CD14-positive monocyte (primary cell): ENCODE data around the gene ATG4D. TPM values are rescaled to one million over a fixed set of nuclear protein-coding genes. Genes with fewer than 3 reads are reported as not detected.
A peak's percentile ranks its signal among the peaks of the same experiment; 100 is the strongest.

ENCODE experiments used
- DNase-seq, 3 donors: peaks; one replicate each; pipeline ENCODE4 v3.0.0-alpha.2; 2011 to 2022
- H2AFZ ChIP-seq: 2 replicates; pipeline ENCODE4 v1.6.0; 2012; ENCODE audit warnings: mild to moderate bottlenecking, low read depth, low read length, inconsistent platforms; ENCODE audit not compliant: insufficient read depth, poor library complexity, severe bottlenecking
- H3K27ac ChIP-seq, 2 donors: 1 replicate in 1 of 2; 2 replicates in 1 of 2; pipeline ENCODE4 v1.5.1; 2012 to 2013; ENCODE audit warnings: low read length in 2 of 2, control low read depth in 1 of 2, inconsistent platforms in 1 of 2, low read depth in 1 of 2, mild to moderate bottlenecking in 1 of 2
- H3K27me3 ChIP-seq, 2 donors: one replicate each; pipeline versions ENCODE4 v1.6.0 to v1.6.1; 2011 to 2013; ENCODE audit warnings: low read length in 2 of 2; ENCODE audit not compliant: control insufficient read depth in 2 of 2, insufficient read depth in 2 of 2
- H3K36me3 ChIP-seq, 2 donors: replicated peaks in 1 of 2; 1 replicate in 1 of 2; 2 replicates in 1 of 2; pipeline versions ENCODE4 v1.5.1 to v1.6.1; 2012 to 2013; ENCODE audit warnings: low read length in 2 of 2, control low read depth in 1 of 2, inconsistent platforms in 1 of 2, mild to moderate bottlenecking in 1 of 2; ENCODE audit not compliant: insufficient read depth in 2 of 2, control insufficient read depth in 1 of 2
- H3K4me1 ChIP-seq, 2 donors: 1 replicate in 1 of 2; 2 replicates in 1 of 2; pipeline versions ENCODE4 v1.5.1 to v1.6.1; 2012 to 2013; ENCODE audit warnings: low read length in 2 of 2, control low read depth in 1 of 2, inconsistent platforms in 1 of 2, mild to moderate bottlenecking in 1 of 2, moderate library complexity in 1 of 2; ENCODE audit not compliant: insufficient read depth in 2 of 2, control insufficient read depth in 1 of 2
- H3K4me2 ChIP-seq: replicated peaks from 2 replicates; pipeline ENCODE3; 2012; ENCODE audit warnings: low read length, moderate library complexity, mild to moderate bottlenecking; ENCODE audit not compliant: poor library complexity, severe bottlenecking; ENCODE audit errors: extremely low read depth
- H3K4me3 ChIP-seq, 3 experiments: fragments of 200-600 bp in 1 of 3; sonication (generic) in 1 of 3; replicated peaks in 1 of 3; 1 replicate in 2 of 3; 2 replicates in 1 of 3; pipeline ENCODE4 v1.5.1; 2011 to 2013; ENCODE audit warnings: low read length in 3 of 3, mild to moderate bottlenecking in 3 of 3, control low read depth in 2 of 3, low read depth in 2 of 3, inconsistent platforms in 1 of 3, moderate library complexity in 1 of 3
- H3K79me2 ChIP-seq: 2 replicates; pipeline ENCODE4 v1.6.0; 2012; ENCODE audit warnings: mild to moderate bottlenecking, control low read depth, inconsistent platforms, low read length, moderate library complexity; ENCODE audit not compliant: insufficient read depth
- H3K9ac ChIP-seq: 2 replicates; pipeline ENCODE4 v1.6.0; 2017; ENCODE audit warnings: low read length, mild to moderate bottlenecking; ENCODE audit not compliant: insufficient read depth, poor library complexity, severe bottlenecking
- H3K9me3 ChIP-seq, 2 donors: replicated peaks in 1 of 2; 1 replicate in 1 of 2; 2 replicates in 1 of 2; pipeline versions ENCODE4 v1.5.1 to v1.6.1; 2012 to 2013; ENCODE audit warnings: low read length in 2 of 2, control low read depth in 1 of 2; ENCODE audit not compliant: control insufficient read depth in 1 of 2, insufficient read depth in 1 of 2
- H4K20me1 ChIP-seq: 2 replicates; pipeline ENCODE4 v1.6.0; 2012; ENCODE audit warnings: mild to moderate bottlenecking, low read length, control low read depth, moderate library complexity; ENCODE audit not compliant: insufficient read depth
- H3K27ac Mint-ChIP-seq, 7 donors: one replicate each; pipeline ENCODE4 v1.8.0; 2020; ENCODE audit warnings: mild to moderate bottlenecking in 7 of 7, mixed read lengths in 7 of 7, moderate library complexity in 6 of 7, inconsistent platforms in 2 of 7
- H3K27me3 Mint-ChIP-seq, 3 donors: one replicate each; pipeline ENCODE4 v1.8.0; 2021 to 2022; ENCODE audit warnings: low read depth in 3 of 3, mild to moderate bottlenecking in 3 of 3, mixed read lengths in 3 of 3, moderate library complexity in 3 of 3, inconsistent platforms in 1 of 3
- H3K36me3 Mint-ChIP-seq, 2 donors: one replicate each; pipeline ENCODE4 v1.8.0; 2020; ENCODE audit warnings: mixed read lengths in 2 of 2, inconsistent platforms in 1 of 2, mild to moderate bottlenecking in 1 of 2
- H3K4me1 Mint-ChIP-seq: one replicate; pipeline ENCODE4 v1.8.0; 2020; ENCODE audit warnings: mild to moderate bottlenecking, mixed read lengths
- H3K4me3 Mint-ChIP-seq, 2 donors: one replicate each; pipeline ENCODE4 v1.8.0; 2020; ENCODE audit warnings: mild to moderate bottlenecking in 2 of 2, mixed read lengths in 2 of 2, moderate library complexity in 1 of 2
- H3K9me3 Mint-ChIP-seq, 7 donors: one replicate each; pipeline ENCODE4 v1.8.0; 2020 to 2022; ENCODE audit warnings: mixed read lengths in 7 of 7, mild to moderate bottlenecking in 6 of 7, moderate library complexity in 6 of 7, inconsistent platforms in 2 of 7
- WGBS: methylation state at CpG from one replicate; pipeline ENCODE4 v1.1.5; 2013; ENCODE audit warnings: missing lambda C conversion rate; ENCODE audit not compliant: insufficient coverage; 5-methylcytosine and 5-hydroxymethylcytosine counted together
- intact Hi-C, 2 donors: fragments of 100-400 bp; cut with micrococcal nuclease; formaldehyde crosslinking; loops; one replicate each; pipeline versions ENCODE4 v1.15.0 to v1.15.1; 2023
- polyA plus RNA-seq, 3 donors: library from polyadenylated mRNA; depleted of rRNA in 1 of 3; unstranded in 2 of 3; stranded (reverse) in 1 of 3; fragments of 300-500 nt in 2 of 3; fragments of >200 nt in 1 of 3; fragmentation: Illumina TruSeq in 2 of 3; gene quantifications; 1 replicate in 2 of 3; 2 replicates in 1 of 3; pipeline ENCODE4 v1.2.3, GENCODE V29; 2012 to 2021
- TF ChIP-seq, protein P1 (sequence below): fragments of 200-600 bp; IDR thresholded peaks from one replicate; pipeline ENCODE4 v1.8.0; 2022; ENCODE audit warnings: antibody characterized with exemption, mild to moderate bottlenecking

ATG4D gene
- polyA plus RNA-seq, 3 donors: 10.7 to 52.8 (median 11.9) TPM

DNA sequence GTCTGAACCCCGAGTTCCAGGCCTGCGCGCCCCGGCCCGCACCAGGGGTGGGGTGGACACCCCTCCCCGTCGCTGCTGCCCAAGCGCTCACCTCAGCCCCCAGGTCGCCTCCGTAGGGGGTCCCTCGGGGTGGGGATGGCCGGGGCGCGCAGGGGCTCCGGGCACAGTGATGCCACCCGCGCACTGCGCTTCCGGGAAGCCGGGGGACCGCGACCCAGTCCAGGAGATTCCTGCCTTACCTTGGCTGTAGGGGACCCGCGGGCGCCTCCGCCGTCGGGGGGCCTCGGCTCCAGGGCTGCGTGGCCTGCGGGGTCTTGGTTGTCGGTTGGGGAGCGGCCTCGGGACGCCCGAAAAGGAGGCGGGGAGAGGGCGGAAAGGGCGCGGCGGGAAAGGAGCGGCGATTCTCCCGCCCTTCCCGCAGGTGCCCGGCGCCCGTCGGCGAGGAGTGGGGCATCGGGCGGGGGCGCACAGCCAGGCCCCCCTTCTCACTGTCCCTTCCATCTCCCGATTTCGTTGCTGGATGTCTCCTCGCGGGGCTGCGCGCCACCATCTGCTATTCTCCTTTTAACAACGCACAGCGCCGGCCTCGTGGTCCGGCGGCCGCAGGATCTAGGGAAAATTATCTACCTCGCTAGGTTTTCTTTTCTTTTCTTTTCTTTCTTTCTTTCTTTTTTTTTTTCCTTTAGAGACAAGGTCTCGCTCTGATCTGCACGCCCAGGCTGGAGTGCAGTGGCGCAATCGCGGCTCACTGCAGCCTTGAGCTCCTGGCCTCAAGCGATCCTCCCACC, 40.5 kb upstream of the ATG4D start, which contains the start of gene KEAP1:
Gene KEAP1, minus strand, starts transcription at position 355 of the 788 bp plus-strand sequence. CDS start 3,323 bp downstream, outside the sequence.
- H3K27me3 ChIP-seq: no peaks in the 10 kb centered on the region
- WGBS: 0% methylated on average over 56 of the region's 73 CpGs
- Mint-ChIP-seq H3K4me3 (peak within 1 kb of the TSS; percentile 88 to 95), H3K9me3 (no peaks in the 10 kb centered on the region), H3K27ac (peak within 1 kb of the TSS; percentile 89 to 96 (median 93)), H3K27me3 (peaks cover 0 to 5% (median 2%) of the 10 kb centered on the region in 3 donors), H3K4me1 (peaks cover 33% of the 10 kb centered on the region), H3K36me3 (peaks cover 16 to 22% of the 10 kb centered on the region in 2 donors)
- peaks cover 14 to 28% of the 10 kb centered on the region in 2 donors for H3K4me1 ChIP-seq
- DNase-seq: peak in 1 of 3 donors; percentile 2
- TF ChIP-seq, protein P1, sequence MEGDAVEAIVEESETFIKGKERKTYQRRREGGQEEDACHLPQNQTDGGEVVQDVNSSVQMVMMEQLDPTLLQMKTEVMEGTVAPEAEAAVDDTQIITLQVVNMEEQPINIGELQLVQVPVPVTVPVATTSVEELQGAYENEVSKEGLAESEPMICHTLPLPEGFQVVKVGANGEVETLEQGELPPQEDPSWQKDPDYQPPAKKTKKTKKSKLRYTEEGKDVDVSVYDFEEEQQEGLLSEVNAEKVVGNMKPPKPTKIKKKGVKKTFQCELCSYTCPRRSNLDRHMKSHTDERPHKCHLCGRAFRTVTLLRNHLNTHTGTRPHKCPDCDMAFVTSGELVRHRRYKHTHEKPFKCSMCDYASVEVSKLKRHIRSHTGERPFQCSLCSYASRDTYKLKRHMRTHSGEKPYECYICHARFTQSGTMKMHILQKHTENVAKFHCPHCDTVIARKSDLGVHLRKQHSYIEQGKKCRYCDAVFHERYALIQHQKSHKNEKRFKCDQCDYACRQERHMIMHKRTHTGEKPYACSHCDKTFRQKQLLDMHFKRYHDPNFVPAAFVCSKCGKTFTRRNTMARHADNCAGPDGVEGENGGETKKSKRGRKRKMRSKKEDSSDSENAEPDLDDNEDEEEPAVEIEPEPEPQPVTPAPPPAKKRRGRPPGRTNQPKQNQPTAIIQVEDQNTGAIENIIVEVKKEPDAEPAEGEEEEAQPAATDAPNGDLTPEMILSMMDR: no peak
- H2AFZ ChIP-seq: peak within 1 kb of the TSS; percentile 99
- peak within 1 kb of the TSS; percentile 89 to 99 (median 91) for H3K4me3 ChIP-seq
- H3K36me3 ChIP-seq: peaks cover 14 to 21% of the 10 kb centered on the region in 2 donors
- H3K4me2 ChIP-seq: peak within 1 kb of the TSS; percentile 81
- intact Hi-C loops: loop anchor here (5.0 to 10.0 kb wide), 3 partner anchors 192 to 568 kb away; partner anchors contain the start of gene OLFM2 (in 1 of the 2)
- peak within 1 kb of the TSS; percentile 88 to 89 for H3K27ac ChIP-seq
- H3K9ac ChIP-seq: peak within 1 kb of the TSS; percentile 92
- peaks cover 51% of the 10 kb centered on the region for H3K79me2 ChIP-seq
- H3K9me3 ChIP-seq: no peaks in the 10 kb centered on the region
- H4K20me1 ChIP-seq: peaks cover 19% of the 10 kb centered on the region

DNA sequence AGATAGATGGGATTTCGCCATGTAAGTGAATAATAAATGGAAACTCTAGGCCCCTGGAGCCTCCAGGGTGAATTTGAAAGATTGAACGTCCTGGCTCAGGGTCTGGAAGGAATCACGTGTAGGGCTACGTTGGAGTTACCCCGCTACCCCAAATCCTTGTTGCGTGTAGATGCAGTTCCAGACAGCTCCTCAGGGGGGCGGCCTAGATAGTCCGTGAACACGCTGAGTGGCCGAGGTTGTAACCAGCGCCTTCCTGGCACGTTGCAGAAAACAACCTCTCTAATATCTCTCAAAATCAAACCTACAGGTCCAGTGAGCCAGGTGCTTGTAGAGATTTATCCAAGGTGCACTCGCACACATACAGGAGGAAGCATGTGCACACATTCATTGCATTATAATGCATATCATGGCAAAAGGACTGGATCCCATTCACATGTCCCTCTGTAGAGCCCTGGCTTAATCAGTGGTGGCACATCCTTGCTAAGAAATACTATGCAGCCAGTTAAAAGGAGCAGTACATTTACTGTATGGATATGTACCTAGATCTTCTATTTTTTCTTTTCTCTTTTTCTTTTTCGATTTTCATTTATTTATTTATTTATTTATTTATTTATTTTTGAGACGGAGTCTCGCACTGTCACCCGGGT, 38.0 kb upstream of the ATG4D start:
- Histone ChIP-seq H3K79me2 (peaks cover 25% of the 10 kb centered on the region), H3K4me2 (peak overlapping the region; percentile 31), H3K4me3 (no peak overlapping the region), H4K20me1 (no peaks in the 10 kb centered on the region), H2AFZ (peak overlapping the region; percentile 5), H3K4me1 (peaks cover 18 to 28% of the 10 kb centered on the region in 2 donors), H3K36me3 (no peaks in the 10 kb centered on the region), H3K9ac (no peak overlapping the region), H3K27ac (no peak overlapping the region), H3K27me3 (no peaks in the 10 kb centered on the region), H3K9me3 (no peaks in the 10 kb centered on the region)
- no peaks in the 10 kb centered on the region for H3K36me3 Mint-ChIP-seq
- WGBS: 15% methylated on average over 11 of the region's 17 CpGs
- peak; percentile 60 to 73 (median 63) for DNase-seq
- peaks cover 18% of the 10 kb centered on the region for H3K4me1 Mint-ChIP-seq
- H3K4me3 Mint-ChIP-seq: no peak overlapping the region
- H3K27me3 Mint-ChIP-seq: peaks cover 2% of the 10 kb centered on the region in 3 donors
- intact Hi-C loops: loop anchor here (5.0 to 10.0 kb wide), 3 partner anchors 57 to 571 kb away; partner anchors contain the start of gene OLFM2 (in 1 of the 2)
- H3K9me3 Mint-ChIP-seq: no peaks in the 10 kb centered on the region
- peak overlapping the region in 2 of 7 donors; percentile 7 to 25 for H3K27ac Mint-ChIP-seq
- TF ChIP-seq, protein P1: peak; percentile 87
